SU-DHL-6 (cell line): ENCODE measurements around the gene SDS.

ENCODE experiments used
- H2AFZ ChIP-seq: fragments of 200-600 bp; sonication (generic); 2 replicates; pipeline ENCODE4 v1.6.1; 2014; ENCODE audit warnings: low read depth, mild to moderate bottlenecking, moderate library complexity, mixed read lengths, antibody characterized with exemption, low read length; ENCODE audit not compliant: severe bottlenecking
- H3F3A ChIP-seq: fragments of 200-600 bp; shearing (Covaris generic); 2 replicates; pipeline ENCODE4 v1.6.0; 2016; ENCODE audit warnings: antibody characterized with exemption, mild to moderate bottlenecking; ENCODE audit not compliant: insufficient read depth
- H3K27ac ChIP-seq: fragments of 200-600 bp; sonication (generic); 2 replicates; pipeline ENCODE4 v1.5.1; 2016; ENCODE audit warnings: low read depth, mild to moderate bottlenecking, low read length, moderate library complexity, mixed read lengths
- H3K27me3 ChIP-seq: fragments of 200-600 bp; sonication (generic), shearing (Covaris generic); 2 replicates; pipeline ENCODE4 v1.6.0; 2014; ENCODE audit warnings: mild to moderate bottlenecking, low read length
- H3K36me3 ChIP-seq: fragments of 200-600 bp; sonication (generic); 2 replicates; pipeline ENCODE4 v1.6.1; 2014; ENCODE audit warnings: mild to moderate bottlenecking, low read length, mixed read lengths
- H3K4me2 ChIP-seq: fragments of 300-600, 200-600 bp; shearing (Covaris generic), sonication (generic); 2 replicates; pipeline ENCODE4 v1.6.0; 2014; ENCODE audit warnings: low read length, low read depth, mild to moderate bottlenecking; ENCODE audit not compliant: poor library complexity, severe bottlenecking
- H3K4me3 ChIP-seq: fragments of 200-600 bp; sonication (generic); 2 replicates; pipeline ENCODE4 v1.5.1; 2014; ENCODE audit warnings: antibody characterized with exemption, low read length, mild to moderate bottlenecking, mixed read lengths; ENCODE audit not compliant: insufficient read depth, poor library complexity, severe bottlenecking
- H3K79me2 ChIP-seq: fragments of 200-600 bp; sonication (generic); 2 replicates; pipeline ENCODE4 v1.6.1; 2014; ENCODE audit warnings: mild to moderate bottlenecking, low read length, moderate library complexity; ENCODE audit not compliant: insufficient read depth
- H3K9ac ChIP-seq: fragments of 200-600 bp; sonication (generic); 2 replicates; pipeline ENCODE4 v1.7.0; 2014; ENCODE audit warnings: mild to moderate bottlenecking, low read length
- H3K9me2 ChIP-seq: fragments of 200-600 bp; sonication (generic); replicated peaks from 2 replicates; pipeline ENCODE4 v1.6.1; 2014; ENCODE audit warnings: low read length; ENCODE audit not compliant: insufficient read depth
- H3K9me3 ChIP-seq: fragments of 200-600 bp; sonication (generic); 2 replicates; pipeline ENCODE4 v1.6.1; 2014; ENCODE audit warnings: low read length, mixed read lengths; ENCODE audit not compliant: insufficient read depth
- H4K20me1 ChIP-seq: fragments of 200-600 bp; sonication (generic); 2 replicates; pipeline ENCODE4 v1.6.1; 2014; ENCODE audit warnings: low read depth, mild to moderate bottlenecking, antibody characterized with exemption, low read length, moderate library complexity, mixed read lengths
- EZH2phosphoT487 ChIP-seq: fragments of 200-600 bp; sonication (generic), shearing (Covaris generic); conservative IDR thresholded peaks from 2 replicates; pipeline ENCODE4 v1.6.1; 2018; ENCODE audit warnings: mild to moderate bottlenecking, antibody characterized with exemption, low read length, moderate library complexity, mixed read lengths
- TF ChIP-seq, protein P1 (sequence below): fragments of 200-600 bp; sonication (generic); IDR thresholded peaks from one replicate; pipeline ENCODE4 v1.5.1; 2017; ENCODE audit warnings: antibody characterized with exemption, mild to moderate bottlenecking, low read length, moderate library complexity; ENCODE audit not compliant: insufficient read depth, poor library complexity, severe bottlenecking

The SDS gene

DNA sequence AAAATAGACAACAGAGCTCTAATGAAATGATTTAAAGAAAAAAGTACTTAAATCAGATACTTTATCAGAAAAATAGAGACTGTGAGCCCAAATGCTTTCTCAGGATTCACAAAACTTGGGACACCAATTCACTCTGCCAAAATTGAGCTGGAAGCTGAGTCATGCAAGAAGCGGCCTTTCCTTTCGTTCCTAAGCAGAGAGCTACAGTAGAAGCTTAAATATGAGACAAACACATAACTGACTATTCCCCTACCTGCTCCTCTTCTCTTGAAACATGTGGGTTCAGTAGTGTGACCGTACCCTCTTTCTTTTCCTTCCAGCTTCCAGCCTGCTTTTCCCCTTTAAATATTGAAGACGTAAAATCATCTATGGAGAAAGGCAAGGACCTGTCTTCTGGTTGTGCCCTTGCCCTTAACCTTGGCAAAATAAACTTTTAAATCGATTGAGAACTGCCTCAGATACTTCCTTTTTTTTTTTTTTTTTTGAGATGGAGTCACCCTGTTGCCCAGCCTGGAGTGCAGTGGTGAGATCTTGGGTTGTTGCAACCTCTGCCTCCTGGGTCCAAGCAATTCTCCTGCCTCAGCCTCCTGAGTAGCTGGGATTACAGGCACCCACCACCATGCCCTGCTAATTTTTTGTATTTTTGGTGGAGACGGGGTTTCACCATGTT lies 4.4 kb upstream of the SDS start:
- no peak overlapping the region for H3K4me3 ChIP-seq
- H3K4me2 ChIP-seq = no peak overlapping the region
- H4K20me1 ChIP-seq = no peaks in the 10 kb centered on the region
- no peak overlapping the region for H3K27ac ChIP-seq
- H2AFZ ChIP-seq = no peak overlapping the region
- H3K9me2 ChIP-seq = no peaks in the 10 kb centered on the region
- H3K9ac ChIP-seq = no peak overlapping the region
- no peaks in the 10 kb centered on the region for H3K36me3 ChIP-seq
- no peaks in the 10 kb centered on the region for H3K27me3 ChIP-seq
- no peaks in the 10 kb centered on the region for H3F3A ChIP-seq
- TF ChIP-seq, protein P1, sequence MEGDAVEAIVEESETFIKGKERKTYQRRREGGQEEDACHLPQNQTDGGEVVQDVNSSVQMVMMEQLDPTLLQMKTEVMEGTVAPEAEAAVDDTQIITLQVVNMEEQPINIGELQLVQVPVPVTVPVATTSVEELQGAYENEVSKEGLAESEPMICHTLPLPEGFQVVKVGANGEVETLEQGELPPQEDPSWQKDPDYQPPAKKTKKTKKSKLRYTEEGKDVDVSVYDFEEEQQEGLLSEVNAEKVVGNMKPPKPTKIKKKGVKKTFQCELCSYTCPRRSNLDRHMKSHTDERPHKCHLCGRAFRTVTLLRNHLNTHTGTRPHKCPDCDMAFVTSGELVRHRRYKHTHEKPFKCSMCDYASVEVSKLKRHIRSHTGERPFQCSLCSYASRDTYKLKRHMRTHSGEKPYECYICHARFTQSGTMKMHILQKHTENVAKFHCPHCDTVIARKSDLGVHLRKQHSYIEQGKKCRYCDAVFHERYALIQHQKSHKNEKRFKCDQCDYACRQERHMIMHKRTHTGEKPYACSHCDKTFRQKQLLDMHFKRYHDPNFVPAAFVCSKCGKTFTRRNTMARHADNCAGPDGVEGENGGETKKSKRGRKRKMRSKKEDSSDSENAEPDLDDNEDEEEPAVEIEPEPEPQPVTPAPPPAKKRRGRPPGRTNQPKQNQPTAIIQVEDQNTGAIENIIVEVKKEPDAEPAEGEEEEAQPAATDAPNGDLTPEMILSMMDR = no peak
- no peak for TF ChIP-seq EZH2phosphoT487
- H3K9me3 ChIP-seq = no peaks in the 10 kb centered on the region
- H3K79me2 ChIP-seq = no peaks in the 10 kb centered on the region

DNA sequence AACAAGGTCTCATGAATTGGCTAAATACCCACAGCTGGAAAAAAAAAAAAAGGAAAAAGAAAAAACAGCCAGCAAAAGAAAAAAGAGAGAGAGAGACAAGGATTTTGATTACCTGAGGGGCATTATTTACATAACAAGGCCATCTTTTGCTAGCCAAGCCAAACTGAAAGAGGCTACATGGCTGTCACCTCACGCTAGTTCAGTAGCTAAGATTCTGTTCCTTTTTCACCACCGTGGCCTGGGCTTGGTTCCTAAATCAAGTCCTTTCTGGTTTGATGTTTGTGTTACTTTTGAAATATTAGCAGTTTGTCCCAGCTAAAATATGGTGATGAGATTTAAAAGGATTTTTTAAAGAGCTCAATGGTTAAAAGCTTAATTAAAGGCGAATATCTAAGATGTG lies 2.0 kb upstream of the SDS start:
- Histone ChIP-seq H3K36me3 (no peaks in the 10 kb centered on the region), H3K9me3 (no peaks in the 10 kb centered on the region), H3K4me3 (no peak overlapping the region), H3K27ac (no peak overlapping the region), H3K27me3 (no peaks in the 10 kb centered on the region), H2AFZ (no peak overlapping the region), H3K9ac (no peak overlapping the region), H3K79me2 (no peaks in the 10 kb centered on the region), H3K9me2 (no peaks in the 10 kb centered on the region), H3F3A (no peaks in the 10 kb centered on the region), H3K4me2 (no peak overlapping the region), H4K20me1 (no peaks in the 10 kb centered on the region)
- no peak for TF ChIP-seq EZH2phosphoT487
- TF ChIP-seq, protein P1 = no peak

DNA sequence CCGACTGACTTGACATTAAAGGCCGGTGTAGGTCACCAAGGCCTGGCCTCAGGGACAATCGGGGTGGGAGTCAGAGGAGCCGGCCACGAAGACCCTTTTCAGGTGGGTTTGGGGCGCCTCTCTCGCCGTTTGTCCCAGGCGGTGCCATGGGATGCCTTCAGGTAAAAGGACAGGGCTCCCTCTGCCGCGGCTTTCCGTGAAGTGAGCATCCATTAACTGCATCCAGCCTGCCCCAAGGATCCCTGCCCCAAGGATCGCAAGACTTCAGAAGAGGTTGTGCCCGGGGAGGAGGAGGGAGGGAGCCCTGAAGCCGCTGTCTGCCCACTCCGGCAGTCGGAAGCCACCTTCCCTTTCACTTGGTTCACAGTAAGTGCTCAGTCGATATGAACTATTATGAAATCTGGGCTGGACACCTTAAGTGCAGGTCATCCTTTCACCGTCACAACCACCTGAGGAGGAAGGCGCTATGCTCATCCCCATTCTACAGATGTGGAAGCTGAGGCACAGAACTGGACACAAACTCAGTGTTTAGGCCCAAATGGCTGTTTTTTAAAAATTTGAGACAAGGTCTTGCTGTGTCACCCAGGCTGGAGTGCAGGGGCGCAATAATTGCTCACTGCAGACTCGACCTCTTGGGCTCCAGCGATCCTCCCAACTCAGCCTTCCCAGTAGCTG lies 964 bp downstream of the SDS start:
- Histone ChIP-seq H3K27me3 (no peaks in the 10 kb centered on the region), H3K79me2 (no peaks in the 10 kb centered on the region), H3K27ac (no peak overlapping the region), H3K4me3 (no peak overlapping the region), H4K20me1 (no peaks in the 10 kb centered on the region), H3K9ac (no peak overlapping the region), H3F3A (no peaks in the 10 kb centered on the region), H2AFZ (no peak overlapping the region), H3K36me3 (no peaks in the 10 kb centered on the region), H3K9me3 (no peaks in the 10 kb centered on the region), H3K9me2 (no peaks in the 10 kb centered on the region), H3K4me2 (no peak overlapping the region)
- no peak for TF ChIP-seq EZH2phosphoT487
- TF ChIP-seq, protein P1 = no peak
